ENCODE data around the gene USP49. TPM values are rescaled to one million over a fixed set of nuclear protein-coding genes. Genes with fewer than 3 reads are reported as not detected.
A peak's percentile ranks its signal among the peaks of the same experiment; 100 is the strongest.

The USP49 gene
- total and polyA plus RNA-seq, 2 of the 13 experiments (the other 11 are each of a cell fraction or from before 2014, with no cell fraction given) = 2.9 to 4.3 TPM

DNA sequence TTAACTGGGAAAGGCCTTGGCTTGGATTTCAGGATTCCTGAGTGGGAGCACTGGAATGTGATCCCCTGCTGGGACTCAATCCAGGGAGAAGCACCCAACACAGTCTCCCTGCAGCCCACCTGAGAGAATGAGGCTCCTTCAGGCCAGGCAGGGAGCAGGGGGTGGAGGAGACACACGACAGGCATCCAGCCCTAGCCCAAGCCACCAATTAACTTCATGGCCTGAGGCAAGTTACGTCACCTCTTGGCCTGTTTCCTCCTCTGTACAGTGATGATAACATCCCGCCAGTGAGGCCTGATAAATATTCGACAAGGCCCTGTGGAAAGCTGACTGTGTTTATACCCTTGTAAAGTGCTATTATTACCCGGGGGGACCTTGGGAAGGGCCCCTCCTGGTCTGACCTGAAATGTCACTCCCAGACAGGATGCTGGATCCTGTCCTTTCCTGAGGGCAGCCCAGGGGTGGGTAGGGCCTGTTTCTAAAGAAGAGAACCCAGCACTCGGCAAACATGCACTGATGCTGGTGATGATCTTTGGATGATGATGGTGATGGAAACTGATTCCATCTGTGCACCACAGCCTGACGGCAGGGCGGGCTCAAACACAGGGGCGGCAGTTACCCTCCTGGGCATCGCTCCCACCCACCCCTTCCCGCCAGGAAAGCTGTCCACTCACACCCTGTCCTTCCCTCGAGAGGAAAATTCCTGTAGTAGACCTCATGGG lies 127.9 kb downstream of the USP49 start (continued):
- no peak for TF ChIP-seq WIZ (CRISPR knock-in tag; IDR thresholded peaks at IDR 0.05)
- TF ChIP-seq MXD4 (CRISPR knock-in tag; IDR thresholded peaks at IDR 0.05) = no peak
- TF ChIP-seq CHD4 (IDR thresholded peaks at IDR 0.05; ENCODE audit: borderline replicate concordance, low read length) = no peak
- no peak for TF ChIP-seq ZNF792 (CRISPR knock-in tag; IDR thresholded peaks at IDR 0.05)
- no peak for TF ChIP-seq PRMT3 (CRISPR knock-in tag; IDR thresholded peaks at IDR 0.05; ENCODE audit: borderline replicate concordance, low read depth)
- TF ChIP-seq PCBP2 (optimal IDR thresholded peaks at IDR 0.05; ENCODE audit: low read depth, low read length, poor library complexity, severe bottlenecking) = no peak
- no peak for TF ChIP-seq ZNF747 (CRISPR knock-in tag; IDR thresholded peaks at IDR 0.05; ENCODE audit: borderline replicate concordance)
- TF ChIP-seq ZBTB33 (CRISPR knock-in tag; IDR thresholded peaks at IDR 0.05) = peak; percentile 63
- peak; percentile 63; the same call in 1 of the 2 replicates for TF ChIP-seq CEBPB (IDR thresholded peaks at IDR 0.05; ENCODE audit: borderline replicate concordance, low read depth, low read length)
- TF ChIP-seq KLF9 (CRISPR knock-in tag; IDR thresholded peaks at IDR 0.05; ENCODE audit: low read depth) = no peak
- TF ChIP-seq ATF5 (CRISPR knock-in tag; IDR thresholded peaks at IDR 0.05; ENCODE audit: low read depth) = no peak
- no peak for TF ChIP-seq ZNF737 (CRISPR knock-in tag; IDR thresholded peaks at IDR 0.05; ENCODE audit: borderline replicate concordance)
- TF ChIP-seq ISL2 (CRISPR knock-in tag; IDR thresholded peaks at IDR 0.05) = no peak
- TF ChIP-seq GATAD2A (CRISPR knock-in tag; IDR thresholded peaks at IDR 0.05) = peak; percentile 47
- TF ChIP-seq NR2F2 (IDR thresholded peaks at IDR 0.05; ENCODE audit: borderline replicate concordance, low read depth) = no peak
